Activated CD4-positive, alpha-beta T cell treated with anti-CD3 and anti-CD28 coated beads for 24 hours (primary cell): Measurements from ENCODE around the gene KRT81.
A peak's percentile ranks its signal among the peaks of the same experiment; 100 is the strongest.

Experiments used
- DNase-seq, 2 donors: peaks; one replicate each; pipeline ENCODE4 v3.0.0-alpha.2; 2020; ENCODE audit warnings: low read depth in 2 of 2

The KRT81 gene

DNA sequence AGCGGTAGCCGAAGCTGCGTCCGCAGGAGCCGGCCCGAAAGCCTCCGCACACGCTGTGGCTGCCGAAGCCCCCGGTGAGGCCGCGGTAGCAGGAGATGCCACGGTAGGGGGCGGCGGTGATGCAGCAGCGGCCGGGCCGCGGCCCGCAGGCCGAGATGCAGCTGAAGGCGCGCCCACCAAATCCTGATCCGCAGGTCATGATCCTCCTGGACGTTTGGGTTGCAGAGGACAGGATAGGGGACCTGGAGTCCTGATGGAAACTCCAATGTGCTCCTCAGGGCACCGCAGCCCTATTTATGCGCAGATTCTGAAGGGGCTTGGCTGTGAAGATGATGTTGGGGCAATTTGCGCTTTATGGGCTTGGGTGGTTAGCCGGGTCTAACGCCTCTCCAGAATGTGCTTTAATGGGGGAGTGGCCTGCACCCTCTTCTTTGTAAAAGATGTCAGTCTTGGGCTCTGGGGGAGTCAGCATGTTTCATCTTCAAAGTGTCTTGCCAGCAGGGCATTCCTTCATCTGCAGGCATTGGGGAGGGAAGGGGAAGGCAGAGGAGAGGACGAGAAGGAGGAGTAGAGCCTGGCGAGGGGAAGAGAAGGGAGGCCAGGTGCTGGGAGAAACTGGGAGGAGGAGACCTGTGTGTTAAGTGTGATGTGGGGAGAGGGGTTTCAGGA is at the start of gene KRT81:
KRT81 (minus strand) TSS at position 268 of the 669 bp plus-strand sequence; CDS start at position 199, 69 bp downstream.
- DNase-seq: no peak

DNA sequence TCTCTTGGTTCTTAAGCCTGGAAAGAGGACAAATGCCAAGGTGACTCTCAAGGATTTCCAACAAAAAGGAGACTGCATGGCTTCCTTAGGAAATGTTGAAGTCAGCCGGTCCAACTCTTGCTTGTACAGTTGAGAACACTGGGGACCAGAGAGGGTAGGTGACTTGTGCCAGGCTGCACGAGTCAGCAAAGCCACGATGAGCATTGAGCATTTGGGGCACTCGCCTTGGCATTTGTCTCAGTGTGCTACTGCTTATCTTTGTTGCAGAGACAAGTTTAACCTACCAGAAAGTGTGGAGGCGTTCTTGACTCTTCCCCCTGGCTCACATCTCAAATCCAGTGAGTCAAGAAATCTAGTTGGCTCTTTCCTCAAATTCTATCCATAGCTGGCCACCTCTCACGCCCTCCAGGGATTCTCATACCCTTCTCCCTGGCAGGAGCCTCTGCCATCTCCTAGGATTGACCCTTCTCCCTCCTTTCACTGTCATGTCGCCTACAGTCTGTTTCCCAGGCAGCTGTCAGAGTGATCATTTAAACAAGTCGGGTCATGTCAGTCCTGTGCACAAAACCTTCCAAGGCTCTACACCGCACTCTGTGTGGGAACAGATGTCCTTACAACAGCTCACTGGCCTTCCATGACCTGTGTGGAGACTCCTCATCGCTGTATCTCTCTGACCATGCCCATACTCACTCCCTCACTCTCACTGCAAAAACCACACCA is 47.1 kb upstream of the KRT81 start:
- DNase-seq: no peak

DNA sequence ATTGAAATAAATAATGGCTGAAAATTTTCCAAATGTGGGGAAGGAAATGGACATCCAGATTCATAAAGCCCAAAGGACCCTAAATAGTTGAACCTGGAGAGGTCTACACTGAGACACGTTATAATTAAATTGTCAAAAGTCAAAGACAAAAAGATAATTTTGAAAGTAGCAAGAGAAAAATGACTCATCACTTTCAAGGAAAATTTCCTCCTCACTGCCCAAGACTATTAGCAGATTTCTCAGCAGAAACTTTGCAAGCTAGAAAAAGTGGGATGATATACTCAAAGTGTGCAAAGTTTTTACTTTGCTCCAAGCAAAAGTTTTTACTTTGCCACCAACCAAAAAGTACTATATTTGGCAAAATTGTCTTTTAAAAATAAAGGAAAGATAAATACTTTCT is 45.7 kb upstream of the KRT81 start:
- no peak for DNase-seq

DNA sequence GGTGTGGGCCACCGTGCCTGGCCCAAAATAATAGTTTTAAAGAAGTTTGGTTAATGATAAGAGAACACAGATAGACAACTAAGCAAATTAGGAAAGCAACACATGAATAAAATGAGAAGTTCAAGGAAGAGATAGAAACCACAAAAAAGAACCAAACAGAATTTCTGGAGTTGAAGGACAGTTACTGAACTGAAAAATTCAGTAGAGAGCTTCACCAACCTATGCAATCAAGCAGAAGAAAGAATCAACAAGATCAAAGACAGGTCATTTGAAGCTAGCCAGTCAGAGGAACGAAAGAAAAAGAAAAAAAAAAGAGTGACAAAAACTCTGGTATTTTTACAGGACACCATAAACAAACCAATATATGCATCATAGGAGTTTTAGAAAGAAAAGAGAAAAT is 45.3 kb upstream of the KRT81 start:
- DNase-seq: no peak

DNA sequence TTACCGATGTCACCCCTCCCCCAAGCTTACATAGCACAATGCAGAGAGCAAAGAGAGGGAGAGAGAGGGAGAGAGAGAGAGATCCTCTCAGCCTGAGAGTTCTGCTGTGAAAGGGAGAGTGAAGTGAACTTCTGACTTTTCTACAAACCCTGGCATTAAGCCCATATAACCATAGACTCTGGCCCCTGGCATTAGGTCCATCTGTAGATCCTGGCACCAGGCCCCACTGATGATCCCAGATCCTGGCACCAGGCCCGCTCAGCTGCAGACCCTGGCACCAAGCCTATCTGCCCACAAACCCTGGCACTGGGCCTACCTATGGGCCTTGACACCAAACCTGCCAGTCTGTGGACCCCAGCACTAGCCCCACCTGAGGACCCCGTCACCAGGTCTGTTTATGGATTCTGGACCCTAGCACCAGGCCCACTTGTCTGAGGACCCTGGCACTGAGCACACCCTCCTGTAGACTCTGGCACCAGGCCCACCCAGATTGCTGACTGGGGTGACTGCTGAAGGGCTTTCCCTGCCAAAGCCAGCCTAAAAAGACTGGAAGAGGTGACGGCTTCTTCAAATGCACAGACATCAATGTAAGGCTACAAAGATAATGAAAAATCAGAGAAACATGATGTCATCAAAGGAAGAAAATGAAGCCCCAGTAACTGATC is 44.4 kb upstream of the KRT81 start:
- DNase-seq: no peak

DNA sequence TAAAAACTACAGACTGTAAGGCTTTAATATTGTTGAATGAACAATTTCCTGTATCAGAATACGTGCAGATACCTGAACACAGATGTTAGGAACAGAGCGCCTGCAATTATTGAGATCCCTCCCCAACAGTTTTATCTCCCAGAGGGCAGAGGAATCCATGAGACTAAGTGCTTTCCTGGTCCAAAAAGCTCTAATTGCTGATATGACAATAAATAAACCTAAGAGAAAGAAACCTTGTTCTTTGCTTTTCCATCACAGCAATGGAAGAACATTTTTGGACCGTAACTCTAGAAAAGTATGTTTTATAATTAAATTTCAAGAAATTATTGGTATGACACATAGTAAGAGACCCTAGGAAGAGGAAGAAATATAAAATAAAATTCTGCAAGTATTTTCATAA is 42.9 kb upstream of the KRT81 start:
- no peak for DNase-seq

DNA sequence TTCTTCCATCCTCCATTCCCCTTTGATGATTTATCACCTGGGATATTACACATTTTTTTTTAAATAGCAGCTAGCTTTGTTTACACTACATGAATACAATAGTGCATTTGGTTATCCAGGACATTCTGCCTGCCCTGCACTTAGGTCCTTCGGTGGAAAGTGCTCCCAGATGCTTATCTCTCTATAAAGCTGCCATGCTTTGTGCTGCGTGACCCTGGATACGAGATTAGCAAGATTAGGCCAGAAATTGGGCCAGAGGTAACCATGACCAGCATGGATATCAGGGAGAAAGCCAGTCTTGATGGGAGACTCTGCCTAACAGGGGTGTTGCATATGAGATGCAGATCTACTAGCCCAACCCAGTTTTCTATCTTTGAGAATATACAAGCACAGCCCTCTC is 42.0 kb upstream of the KRT81 start:
- no peak for DNase-seq

DNA sequence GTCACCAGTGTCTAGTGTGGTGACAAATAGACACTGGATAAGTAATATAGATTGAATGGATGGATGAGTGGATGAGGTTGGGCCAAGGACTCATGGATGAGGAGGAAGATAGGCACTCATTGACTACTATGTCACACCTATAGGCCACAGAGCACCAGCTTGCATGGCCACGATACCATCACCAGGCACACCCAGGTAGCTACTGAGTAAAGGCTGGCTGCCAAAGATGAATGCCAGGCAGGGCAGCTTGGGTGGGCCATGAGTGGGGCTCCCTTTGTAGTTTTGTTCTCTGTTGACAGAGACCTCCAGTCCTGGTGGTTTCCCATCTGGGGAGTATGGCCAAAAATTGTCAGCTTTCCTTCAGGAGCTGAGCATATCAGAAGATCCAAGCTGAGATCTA is 41.0 kb upstream of the KRT81 start:
- DNase-seq: no peak

DNA sequence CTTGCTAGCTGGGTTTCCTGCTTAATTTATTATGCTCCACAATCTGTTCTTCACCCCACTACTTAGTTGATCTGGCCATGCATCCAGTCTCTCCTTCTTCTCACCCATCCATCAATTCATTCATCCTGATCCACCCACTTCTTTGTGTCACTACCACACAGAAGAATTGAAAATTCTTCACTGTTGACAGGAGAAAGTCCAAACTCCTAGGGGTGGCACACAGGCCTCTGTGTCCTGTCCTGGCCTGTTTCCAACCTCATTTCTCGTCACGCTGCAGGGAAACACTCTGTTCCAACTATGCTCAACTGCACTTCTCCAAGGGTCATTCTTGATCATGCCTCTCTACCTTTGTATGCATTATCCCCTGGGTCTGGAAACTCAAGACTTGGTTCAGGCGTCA is 40.5 kb upstream of the KRT81 start:
- DNase-seq: no peak

DNA sequence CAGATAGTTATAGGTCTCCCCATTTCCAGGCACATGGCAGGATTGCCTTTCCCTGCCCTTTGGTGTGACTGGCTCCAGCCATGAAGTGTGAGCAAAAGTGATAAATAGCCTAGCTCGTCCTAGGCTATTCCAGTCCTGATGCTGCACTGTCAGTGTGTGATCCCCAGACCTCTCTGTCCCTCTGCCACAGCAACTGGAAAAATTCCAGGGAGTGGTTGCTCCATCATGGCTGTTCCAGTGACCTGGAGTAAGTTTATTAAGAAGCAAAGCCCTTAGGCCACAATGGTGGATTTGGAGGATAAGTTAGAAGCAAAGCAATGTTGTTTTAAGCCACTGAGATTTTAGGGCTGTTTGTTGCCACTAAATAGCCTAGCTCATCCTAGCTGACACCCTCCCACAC is 39.7 kb upstream of the KRT81 start:
- DNase-seq: no peak

DNA sequence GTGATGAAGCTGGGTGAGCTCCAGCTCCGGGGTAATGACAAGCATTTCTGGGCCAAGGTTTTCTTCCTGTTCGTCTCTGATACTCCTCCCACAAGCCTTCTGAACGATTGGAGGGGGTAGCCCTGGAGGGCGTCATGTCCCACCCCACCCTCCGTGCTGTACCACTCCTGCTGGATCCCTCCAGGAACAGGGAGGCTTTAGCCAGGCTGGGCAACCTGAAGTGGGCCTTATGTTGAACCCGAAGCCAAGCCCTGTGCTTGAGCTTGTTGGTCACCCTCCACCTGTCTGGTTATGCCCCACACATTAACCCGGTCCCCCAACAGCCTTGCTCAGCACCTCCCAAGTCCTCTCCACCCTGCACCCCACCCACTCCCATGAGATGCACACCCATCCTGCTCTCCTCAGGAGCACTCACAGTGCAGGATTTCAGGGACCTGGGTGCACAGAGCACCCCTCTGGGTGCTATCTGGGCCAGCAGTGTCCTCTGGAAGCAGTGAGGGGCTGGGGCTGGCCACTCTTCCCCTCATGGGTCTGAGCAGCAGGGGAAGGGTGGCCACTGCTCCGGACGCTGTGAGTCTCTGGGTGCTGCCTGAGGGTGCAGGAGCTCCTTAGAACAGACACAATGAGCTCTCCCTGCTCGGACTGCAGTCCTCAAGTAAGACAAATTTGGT is 36.6 kb upstream of the KRT81 start:
- no peak for DNase-seq

DNA sequence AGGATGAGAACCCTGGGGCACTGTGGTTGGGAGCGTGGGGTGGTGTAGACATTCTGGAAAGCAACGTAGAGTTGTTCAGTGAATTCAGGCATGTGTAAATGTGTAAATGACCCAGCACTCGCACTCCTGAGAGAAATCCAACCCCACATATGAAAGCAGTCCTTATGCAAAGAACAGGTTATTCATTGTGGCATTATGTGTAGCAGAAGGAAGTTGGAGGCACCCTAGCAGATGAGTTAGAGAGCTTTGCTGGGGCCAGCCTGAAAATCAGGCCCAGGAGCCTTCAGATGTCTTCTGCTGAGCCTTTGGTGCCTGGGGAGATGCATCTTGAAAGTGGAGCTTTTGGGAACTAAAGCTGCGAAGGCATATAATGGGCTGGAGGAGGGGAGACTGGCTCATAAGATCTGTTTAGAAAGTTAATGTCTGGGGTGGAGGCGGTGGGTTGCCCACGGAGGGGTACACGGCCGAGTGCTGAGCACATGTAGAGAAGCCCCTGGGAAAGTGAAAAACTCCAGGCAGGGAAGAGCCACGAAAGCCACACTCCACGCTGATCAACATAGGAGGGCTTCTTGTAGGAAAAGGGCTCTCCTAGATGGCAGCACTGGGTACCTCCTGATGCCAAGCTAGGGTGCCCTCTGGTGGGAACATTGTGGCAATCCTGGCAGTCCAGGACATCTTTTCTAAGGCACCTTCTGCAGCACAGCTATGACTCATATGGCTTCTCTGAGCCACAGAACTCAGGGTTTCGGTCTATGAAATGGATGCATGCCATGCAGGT is 35.9 kb upstream of the KRT81 start:
- peak; percentile 60 to 63 for DNase-seq

DNA sequence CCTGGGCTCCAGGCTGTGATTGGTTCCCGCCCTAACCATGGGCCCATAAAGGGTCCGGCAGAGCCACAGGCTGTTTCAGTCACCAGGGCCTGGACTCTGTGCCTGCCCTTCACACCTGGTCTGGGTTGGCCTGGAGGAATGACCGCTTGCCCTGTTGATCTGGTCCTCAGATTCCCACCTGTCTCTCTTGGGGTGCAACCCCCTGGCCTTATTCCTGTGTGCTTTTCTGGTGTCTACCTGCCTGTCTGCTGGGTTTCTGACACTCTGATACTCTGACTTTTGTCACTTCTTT is 32.8 kb upstream of the KRT81 start:
- no peak for DNase-seq

DNA sequence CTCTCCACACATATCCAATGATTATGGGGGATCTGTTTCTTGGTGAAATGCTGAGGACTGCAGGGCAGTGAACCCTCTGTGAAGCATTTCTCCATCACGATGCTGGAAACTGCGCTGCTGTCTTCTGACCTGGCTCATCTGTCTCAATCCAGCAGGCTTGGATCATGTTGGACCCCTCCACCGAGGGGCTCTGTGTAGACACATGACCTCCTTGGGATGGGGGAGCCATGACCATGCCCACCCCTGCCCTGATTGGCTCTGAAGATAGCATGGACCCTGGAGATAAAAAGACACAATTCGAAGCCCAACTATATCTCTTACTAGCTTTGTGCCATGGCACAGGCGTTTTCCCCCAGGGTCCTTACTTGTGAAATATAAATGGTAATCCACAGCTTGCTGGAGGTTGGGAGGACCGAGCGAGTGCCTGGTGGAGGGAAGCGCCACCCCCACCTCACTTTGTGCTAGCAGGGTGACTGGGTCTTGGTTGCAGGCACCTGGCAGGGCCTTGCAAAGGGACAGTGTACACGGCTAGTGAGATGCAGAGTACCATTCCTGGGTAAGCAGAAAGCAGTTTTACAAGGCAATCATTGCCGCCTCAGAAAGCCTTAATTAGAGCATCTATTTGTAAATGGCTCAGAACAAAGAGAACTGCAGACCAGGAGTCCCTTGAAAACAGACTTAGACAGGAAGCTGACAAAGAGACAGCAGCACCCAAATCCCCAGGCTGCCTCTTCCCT is 32.2 kb upstream of the KRT81 start:
- no peak for DNase-seq

DNA sequence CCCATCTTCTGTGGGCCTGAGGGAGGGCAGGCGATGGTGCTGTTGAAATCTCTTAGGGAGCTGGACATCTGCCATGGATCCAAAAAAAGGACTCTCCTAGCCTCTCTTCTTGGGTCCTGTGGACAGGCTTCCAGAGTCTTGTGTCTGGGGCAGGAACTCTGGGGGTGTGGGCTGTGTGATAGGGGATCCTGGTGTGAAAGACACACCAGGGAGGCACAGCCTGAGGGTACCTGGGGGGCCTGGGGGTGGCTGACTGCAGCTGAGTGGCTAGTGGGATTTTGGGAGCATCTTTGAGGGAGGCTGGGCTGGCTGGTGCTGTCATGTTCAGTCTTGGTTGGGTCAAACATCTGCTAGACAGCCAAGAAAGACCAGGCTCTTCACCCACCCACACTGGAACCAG is 31.7 kb upstream of the KRT81 start:
- DNase-seq: no peak

DNA sequence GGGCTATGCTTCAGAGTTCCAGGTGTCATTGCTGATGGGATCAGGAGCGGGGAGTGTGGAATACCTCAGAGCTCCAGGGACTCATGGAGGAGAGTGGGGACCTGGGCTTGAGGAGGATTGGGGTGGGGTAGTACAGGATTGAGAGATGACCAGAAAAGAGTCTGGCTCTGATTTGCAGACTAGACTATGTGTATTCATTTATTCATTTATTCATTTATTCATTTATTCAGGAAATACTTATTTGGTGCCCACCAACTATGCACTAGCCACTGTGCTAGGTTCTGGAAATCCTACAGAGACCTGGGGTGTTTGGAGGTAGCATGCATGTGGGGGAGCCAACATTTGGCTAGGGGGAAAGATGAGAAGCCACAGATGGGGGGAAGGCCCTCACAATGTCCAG is 30.7 kb upstream of the KRT81 start:
- DNase-seq: no peak

DNA sequence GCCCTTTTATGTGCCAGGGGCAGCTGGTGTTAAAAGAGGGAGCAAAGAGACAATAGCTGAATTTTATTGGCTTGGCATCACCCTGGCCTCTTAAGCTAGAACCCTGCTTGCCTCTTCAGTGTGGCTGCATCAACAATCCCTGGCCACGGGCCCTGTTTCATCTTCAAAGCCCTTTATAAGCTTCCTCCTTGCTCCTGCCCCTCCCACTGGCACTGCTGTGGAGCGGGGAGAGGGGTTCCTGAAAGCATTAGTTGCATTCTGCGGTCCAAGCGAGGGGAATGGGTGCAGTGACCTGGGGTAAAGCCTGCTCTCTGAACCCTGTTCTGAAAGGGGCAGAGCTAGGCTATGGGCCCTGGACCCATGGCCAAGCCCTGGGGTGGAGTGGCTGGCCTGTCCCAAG is 30.1 kb upstream of the KRT81 start:
- DNase-seq: no peak

DNA sequence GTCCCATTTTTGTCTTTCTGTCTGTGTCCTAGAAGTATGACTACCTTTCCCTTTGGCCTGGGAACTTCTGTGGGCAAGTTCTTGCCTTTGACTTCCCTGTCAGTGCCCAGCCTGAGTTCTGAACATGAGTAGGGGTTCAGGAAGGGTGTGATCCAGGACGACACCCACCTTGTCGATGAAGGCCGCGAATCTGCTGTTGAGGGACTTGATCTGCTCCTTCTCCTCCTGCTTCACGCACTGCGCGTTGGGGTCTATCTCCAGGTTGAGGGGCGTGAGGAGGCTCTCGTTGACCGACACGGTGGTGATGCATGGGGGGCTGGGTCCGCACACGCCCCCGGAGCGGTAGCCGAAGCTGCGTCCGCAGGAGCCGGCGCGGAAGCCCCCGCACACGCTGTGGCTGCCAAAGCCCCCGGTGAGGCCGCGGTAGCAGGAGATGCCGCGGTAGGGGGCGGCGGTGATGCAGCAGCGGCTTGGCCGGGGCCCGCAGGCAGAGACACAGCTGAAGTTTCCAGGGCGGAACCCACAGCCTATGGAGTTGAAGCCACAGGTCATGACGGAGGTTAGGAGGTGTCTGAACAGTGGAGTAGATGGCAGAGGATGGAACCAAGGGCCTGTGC is 29.6 kb upstream of the KRT81 start, which contains the start of gene KRT83:
KRT83 (minus strand) TSS at position 615 of the 617 bp plus-strand sequence; CDS start at position 552, 63 bp downstream.
- no peak for DNase-seq

DNA sequence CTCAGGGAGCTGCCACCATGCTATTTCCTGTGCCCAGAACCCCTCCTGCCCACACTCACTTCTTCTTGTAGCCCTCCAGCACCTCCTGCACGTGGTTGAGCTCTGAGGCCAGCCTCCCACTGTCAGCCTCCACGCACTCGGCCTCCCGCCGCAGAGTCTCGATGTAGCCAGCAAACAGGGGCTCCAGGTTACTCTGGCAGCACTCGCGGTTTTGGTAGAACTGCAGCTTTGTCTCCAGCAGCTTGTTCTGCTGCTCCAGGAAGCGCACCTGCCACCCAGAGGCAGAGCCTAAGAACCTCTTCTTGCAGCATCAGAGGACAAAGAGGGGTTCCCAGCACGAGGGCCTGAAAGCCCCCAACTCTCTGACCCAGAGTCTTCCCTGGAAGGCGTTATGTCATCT is 27.8 kb upstream of the KRT81 start:
- no peak for DNase-seq

DNA sequence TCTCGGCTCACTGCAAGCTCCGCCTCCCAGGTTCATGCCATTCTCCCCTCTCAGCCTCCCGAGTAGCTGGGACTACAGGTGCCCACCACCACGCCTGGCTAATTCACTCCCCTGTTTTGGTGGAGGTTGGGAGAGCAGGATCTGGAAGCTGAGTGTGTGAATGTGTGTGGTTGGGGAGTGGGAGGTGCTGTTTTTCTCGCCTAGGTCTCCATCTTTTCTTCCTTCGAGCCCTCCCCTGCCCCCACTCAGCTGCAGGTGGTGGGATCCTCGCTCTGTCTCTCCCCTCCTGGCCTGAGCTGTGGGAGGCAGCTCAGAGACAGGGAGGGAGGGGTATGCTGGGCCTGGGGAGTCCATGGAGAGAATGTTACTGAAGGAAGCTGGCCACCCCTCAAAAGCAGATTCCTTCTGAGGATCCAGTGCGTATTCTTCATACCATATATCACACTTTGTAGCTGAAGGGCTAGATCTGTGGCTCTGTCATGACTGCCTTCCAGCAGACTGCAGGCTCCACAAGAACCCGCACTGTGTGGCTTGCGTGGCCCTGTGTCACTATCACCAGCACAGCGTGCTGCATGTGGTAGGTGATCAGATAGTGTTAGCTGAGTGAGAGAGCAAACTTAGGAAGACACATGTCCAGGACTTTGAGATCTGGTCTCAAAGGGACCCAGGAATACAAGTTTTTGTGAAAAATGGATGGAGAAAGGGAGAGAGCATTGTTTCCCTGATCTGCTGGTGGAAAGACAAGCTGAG is 27.1 kb upstream of the KRT81 start:
- no peak for DNase-seq
